ENCODE data around the gene CACNA1D.

GRCh38 chr3:53485675-53486403 is 8.6 kb upstream of the CACNA1D start:
- TF ChIP-seq EZH2 (IDR thresholded peaks at IDR 0.05): no peak
- no peak for TF ChIP-seq POLR2AphosphoS5 (IDR thresholded peaks at IDR 0.05; ENCODE audit: borderline replicate concordance, low read depth, low read length)
